ENCODE results near the gene IGF2BP3.

Gene IGF2BP3

DNA sequence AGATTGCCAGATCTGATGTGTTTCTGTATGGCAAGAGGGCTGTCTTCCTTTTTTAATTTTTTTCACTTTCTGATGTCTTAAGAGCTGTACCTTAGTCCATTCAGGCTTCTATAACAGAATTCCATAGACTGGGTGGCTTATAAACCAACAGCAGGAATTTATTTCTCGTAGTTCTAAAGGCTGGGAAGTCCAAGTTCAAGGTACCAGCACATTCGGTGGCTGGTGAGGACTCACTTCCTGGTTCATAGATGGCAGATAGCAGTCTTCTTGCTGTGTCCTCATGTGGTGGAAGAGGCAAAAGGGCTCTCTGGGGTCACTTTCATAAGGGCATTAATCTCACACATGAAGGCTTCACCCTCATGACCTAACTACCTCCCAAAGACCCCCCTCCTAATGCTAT is 202.9 kb downstream of the IGF2BP3 start:
- DNase-seq (ENCODE audit: low spot score): no peak

GRCh38 chr7:23266918-23267317 is 203.4 kb downstream of the IGF2BP3 start:
- no peak for DNase-seq (ENCODE audit: low spot score)

DNA sequence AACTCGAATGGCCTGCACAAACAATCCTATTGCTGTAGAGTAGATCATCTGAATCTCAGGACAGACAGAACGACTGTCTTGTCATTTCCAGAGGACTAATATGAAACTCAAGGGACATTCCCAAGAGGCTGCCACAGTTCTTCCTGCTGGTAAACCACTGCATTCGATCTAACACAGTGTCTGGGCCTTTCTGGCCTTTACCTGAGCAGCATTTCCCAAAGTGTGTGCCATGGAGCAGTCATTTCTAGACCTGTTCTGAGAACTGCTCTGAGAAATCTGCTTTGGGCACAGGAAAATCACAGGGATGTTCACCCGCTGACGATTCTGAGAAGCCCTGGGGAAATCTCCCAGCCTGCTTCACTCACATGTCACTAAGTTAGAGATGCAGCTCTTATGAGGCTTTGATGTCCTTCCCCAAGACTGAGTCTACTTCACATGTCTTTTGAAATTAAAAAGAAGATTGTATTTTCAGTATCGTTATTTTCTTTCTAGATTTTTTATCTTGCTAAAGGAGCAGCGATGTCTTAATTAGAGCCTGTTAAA is 205.3 kb downstream of the IGF2BP3 start:
- no peak for DNase-seq (ENCODE audit: low spot score)

DNA sequence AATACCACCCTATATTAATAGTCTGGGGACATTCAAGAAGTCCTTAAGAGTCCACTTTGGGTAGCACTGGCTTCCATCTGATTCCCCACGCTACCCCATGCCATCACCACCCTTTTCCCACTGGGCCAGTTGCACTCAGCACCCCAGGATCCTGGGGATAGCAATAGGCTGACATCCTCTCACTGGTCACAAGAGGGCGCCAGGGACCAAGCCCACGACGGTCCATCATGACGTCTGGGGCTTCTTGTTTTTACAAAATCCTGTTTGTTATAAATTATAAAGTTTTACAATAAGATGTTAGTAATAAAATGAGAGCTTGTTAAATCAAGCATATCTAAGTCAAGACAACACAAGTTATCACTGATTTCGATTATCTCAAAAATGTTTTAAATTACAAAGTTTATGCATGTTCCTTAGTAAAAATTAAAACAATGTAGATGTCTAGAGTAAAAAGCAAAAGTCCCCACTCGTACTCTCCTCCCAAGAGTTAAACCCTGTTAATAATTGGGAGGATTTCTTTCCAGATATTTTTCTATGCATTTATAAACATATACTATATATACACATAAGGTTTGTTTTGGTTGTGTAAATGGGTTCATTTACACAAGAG is 208.3 kb downstream of the IGF2BP3 start:
- DNase-seq (ENCODE audit: low spot score): peak; percentile 59

- no peak for DNase-seq (ENCODE audit: low spot score)
Measured at GRCh38 chr7:23260371-23260770, 209.9 kb downstream of the IGF2BP3 start.

Small RNA genes within 50 kb of the gene (small RNA-seq; reads per million reads assigned to genes)
- 0 to 0.49 reads per million in 2 experiments for gene AC079780.1
- 0 reads per million in 2 experiments for gene RF00019
- 0 reads per million in 2 experiments for gene RNU7-143P
- gene SNORD65C: 0 to 0.13 reads per million in 2 experiments
